ENCODE results near the gene KLHL11. TPM values are rescaled to one million over a fixed set of nuclear protein-coding genes. Genes with fewer than 3 reads are reported as not detected.
A peak's percentile ranks its signal among the peaks of the same experiment; 100 is the strongest.

The KLHL11 gene
- total and polyA plus RNA-seq, 2 donors (not counting 1 experiment from before 2014, with no cell fraction given): 8.7 to 24.4 TPM

DNA sequence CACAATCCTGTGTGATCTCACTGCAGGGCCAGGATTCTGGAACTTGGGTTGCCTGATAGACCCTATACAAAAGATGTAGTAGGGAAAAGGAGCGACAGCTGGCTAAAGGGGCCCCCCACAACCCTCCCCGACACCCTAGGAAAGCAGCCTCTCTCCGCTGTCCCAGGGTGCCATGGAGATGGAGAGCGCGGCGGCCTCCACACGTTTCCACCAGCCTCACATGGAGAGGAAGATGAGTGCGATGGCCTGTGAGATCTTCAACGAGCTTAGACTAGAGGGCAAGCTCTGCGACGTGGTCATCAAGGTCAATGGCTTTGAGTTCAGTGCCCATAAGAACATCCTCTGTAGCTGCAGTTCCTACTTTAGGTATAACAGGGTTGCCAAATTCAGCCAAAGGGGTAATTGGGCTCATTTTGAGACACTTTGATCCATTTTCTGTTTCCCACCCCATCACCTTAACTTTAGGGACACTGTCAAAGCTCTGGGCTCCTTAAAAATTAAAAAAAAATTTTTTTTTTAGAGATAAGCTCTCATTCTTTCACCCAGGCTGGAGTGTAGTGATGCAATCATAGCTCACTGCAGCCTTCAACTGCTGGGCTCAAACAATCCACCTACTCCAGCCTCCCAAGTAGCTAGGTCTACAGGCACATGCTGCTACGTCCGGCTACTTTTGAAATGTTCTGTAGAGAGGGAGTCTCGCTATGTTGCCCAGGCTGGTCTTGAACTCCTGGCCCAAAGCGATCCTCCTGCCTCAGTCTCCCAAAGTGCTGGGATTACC, 27.3 kb downstream of the KLHL11 start, which contains the start of gene KLHL10:
KLHL10 (plus strand) TSS at position 65 of the 778 bp plus-strand sequence; CDS start at position 173, 108 bp downstream.
- Histone ChIP-seq H3K4me3 (replicated peaks in 1 of 4; ENCODE audit: control extremely low read depth in 1 of 4, insufficient read depth in 1 of 4, low read depth in 3 of 4, low read length in 4 of 4) (peak within 1 kb of the TSS in 1 of 4 experiments; percentile 82), H3K36me3 (ENCODE audit: control insufficient read depth, insufficient read depth, low read length) (no peaks in the 10 kb centered on the region), H3K4me2 (ENCODE audit: extremely low read depth, insufficient read depth, low read length) (peak within 1 kb of the TSS; percentile 97), H3K27ac (ENCODE audit: insufficient read depth, low read length) (no peak within 1 kb of the TSS), H3K9me3 (ENCODE audit: control insufficient read depth, insufficient read depth, low read depth, low read length) (no peaks in the 10 kb centered on the region), H3K4me1 (ENCODE audit: control insufficient read depth, extremely low read depth, insufficient read depth, low read length) (peaks cover 2% of the 10 kb centered on the region), H3K27me3 (ENCODE audit: control insufficient read depth, insufficient read depth, low read length) (no peaks in the 10 kb centered on the region), H2AFZ (ENCODE audit: low read length) (peak within 1 kb of the TSS; percentile 94), H3K79me2 (ENCODE audit: control insufficient read depth, insufficient read depth, low read length) (no peaks in the 10 kb centered on the region), H3K9ac (ENCODE audit: insufficient read depth, low read length) (no peak within 1 kb of the TSS), H4K20me1 (ENCODE audit: control insufficient read depth, extremely low read depth, insufficient read depth, low read length) (no peaks in the 10 kb centered on the region)
- TF ChIP-seq EZH2 (IDR thresholded peaks at IDR 0.05; ENCODE audit: low read length, missing control alignments): no peak
- TF ChIP-seq CTCF (conservative IDR thresholded peaks at IDR 0.05 in 1 of 2, IDR thresholded peaks at IDR 0.05 in 1 of 2; ENCODE audit: low read depth in 1 of 2, low read length in 2 of 2): no peak
- DNase-seq (ENCODE audit: low read depth in 2 of 2): no peak

DNA sequence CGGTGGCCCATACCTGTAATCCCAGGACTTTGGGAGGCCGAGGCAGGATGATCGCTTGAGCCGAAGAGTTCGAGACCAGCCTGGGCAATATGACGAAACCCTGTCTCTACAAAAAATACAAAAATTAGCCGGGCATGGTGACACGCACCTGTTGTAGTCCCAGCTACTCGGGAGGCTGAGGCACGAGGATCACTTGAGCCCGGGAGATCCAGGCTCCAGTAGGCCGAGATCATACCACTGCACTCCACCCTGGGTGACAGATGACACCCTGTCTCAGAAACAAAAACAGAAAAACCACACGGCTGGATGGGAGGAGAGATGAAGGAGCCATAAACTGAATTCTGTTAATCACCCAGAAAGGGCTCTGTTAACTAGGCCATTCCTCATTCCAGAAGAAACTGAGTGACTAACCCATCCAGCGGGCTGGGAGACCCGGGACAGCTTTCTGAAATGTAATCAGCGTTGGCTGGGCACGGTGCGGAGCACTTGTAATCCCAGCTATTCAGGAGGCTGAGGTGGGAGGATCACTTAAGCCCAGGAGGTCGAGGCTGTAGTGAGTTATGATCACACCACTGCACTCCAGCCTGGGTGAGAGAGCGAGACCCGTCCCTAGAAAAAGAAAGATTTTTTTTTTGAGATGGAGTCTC, 28.6 kb downstream of the KLHL11 start:
- TF ChIP-seq EZH2 (IDR thresholded peaks at IDR 0.05; ENCODE audit: low read length, missing control alignments) (no peak), CTCF (conservative IDR thresholded peaks at IDR 0.05 in 1 of 2, IDR thresholded peaks at IDR 0.05 in 1 of 2; ENCODE audit: low read depth in 1 of 2, low read length in 2 of 2) (no peak)
- peak overlapping the region; percentile 39 to 82 (median 60) for H3K4me3 ChIP-seq (replicated peaks in 1 of 4; ENCODE audit: control extremely low read depth in 1 of 4, insufficient read depth in 1 of 4, low read depth in 3 of 4, low read length in 4 of 4)
- H3K4me1 ChIP-seq (ENCODE audit: control insufficient read depth, extremely low read depth, insufficient read depth, low read length): peaks cover 2% of the 10 kb centered on the region
- peak in 1 of 2 donors; percentile 12 for DNase-seq (ENCODE audit: low read depth in 2 of 2)
- no peaks in the 10 kb centered on the region for H3K79me2 ChIP-seq (ENCODE audit: control insufficient read depth, insufficient read depth, low read length)
- H2AFZ ChIP-seq (ENCODE audit: low read length): peak overlapping the region; percentile 94
- H3K9ac ChIP-seq (ENCODE audit: insufficient read depth, low read length): no peak overlapping the region
- no peaks in the 10 kb centered on the region for H3K36me3 ChIP-seq (ENCODE audit: control insufficient read depth, insufficient read depth, low read length)
- H4K20me1 ChIP-seq (ENCODE audit: control insufficient read depth, extremely low read depth, insufficient read depth, low read length): no peaks in the 10 kb centered on the region
- H3K27me3 ChIP-seq (ENCODE audit: control insufficient read depth, insufficient read depth, low read length): no peaks in the 10 kb centered on the region
- H3K4me2 ChIP-seq (ENCODE audit: extremely low read depth, insufficient read depth, low read length): peak overlapping the region; percentile 97
- no peak overlapping the region for H3K27ac ChIP-seq (ENCODE audit: insufficient read depth, low read length)
- H3K9me3 ChIP-seq (ENCODE audit: control insufficient read depth, insufficient read depth, low read depth, low read length): no peaks in the 10 kb centered on the region

- DNase-seq (ENCODE audit: low read depth in 2 of 2): peak in 1 of 2 donors; percentile 27
- Histone ChIP-seq H3K9me3 (ENCODE audit: control insufficient read depth, insufficient read depth, low read depth, low read length) (no peaks in the 10 kb centered on the region), H3K27ac (ENCODE audit: insufficient read depth, low read length) (no peak within 1 kb of the TSS)
Measured at GRCh38 chr17:41835800-41836549, 29.2 kb downstream of the KLHL11 start, which contains the start of gene NT5C3B. Gene NT5C3B, minus strand, starts transcription at chr17:41836232. Its CDS starts 39 bp downstream, at chr17:41836193.

More at GRCh38 chr17:41835800-41836549, 29.2 kb downstream of the KLHL11 start, which contains the start of gene NT5C3B:
- Histone ChIP-seq H3K4me2 (ENCODE audit: extremely low read depth, insufficient read depth, low read length) (peak within 1 kb of the TSS; percentile 97), H3K36me3 (ENCODE audit: control insufficient read depth, insufficient read depth, low read length) (no peaks in the 10 kb centered on the region), H4K20me1 (ENCODE audit: control insufficient read depth, extremely low read depth, insufficient read depth, low read length) (no peaks in the 10 kb centered on the region), H3K4me3 (replicated peaks in 1 of 4; ENCODE audit: control extremely low read depth in 1 of 4, insufficient read depth in 1 of 4, low read depth in 3 of 4, low read length in 4 of 4) (peak within 1 kb of the TSS; percentile 57 to 82 (median 67)), H3K79me2 (ENCODE audit: control insufficient read depth, insufficient read depth, low read length) (no peaks in the 10 kb centered on the region), H2AFZ (ENCODE audit: low read length) (peak within 1 kb of the TSS; percentile 94), H3K27me3 (ENCODE audit: control insufficient read depth, insufficient read depth, low read length) (no peaks in the 10 kb centered on the region), H3K4me1 (ENCODE audit: control insufficient read depth, extremely low read depth, insufficient read depth, low read length) (peaks cover 2% of the 10 kb centered on the region), H3K9ac (ENCODE audit: insufficient read depth, low read length) (peak within 1 kb of the TSS; percentile 44)
- TF ChIP-seq CTCF (conservative IDR thresholded peaks at IDR 0.05 in 1 of 2, IDR thresholded peaks at IDR 0.05 in 1 of 2; ENCODE audit: low read depth in 1 of 2, low read length in 2 of 2) (no peak), EZH2 (IDR thresholded peaks at IDR 0.05; ENCODE audit: low read length, missing control alignments) (no peak)
